Cardiac muscle cell (in vitro differentiated cells and primary cell): ENCODE results near the gene STAB1. TPM values are rescaled to one million over a fixed set of nuclear protein-coding genes. Genes with fewer than 3 reads are reported as not detected.

Source experiments
- DNase-seq, 2 donors: peaks; one replicate each; pipeline versions ENCODE4 v3.0.0 to v3.0.0-alpha.2; 2010 to 2017; ENCODE audit warnings: low read depth in 1 of 2, low spot score in 1 of 2
- H3K27ac ChIP-seq: fragments of 200-600 bp; sonication (generic); 2 replicates; pipeline ENCODE4 v1.5.1; 2016
- H3K27me3 ChIP-seq: fragments of 200-600 bp; sonication (generic); 2 replicates; pipeline ENCODE4 v1.6.0; 2016; ENCODE audit warnings: control low read depth
- H3K36me3 ChIP-seq: fragments of 200-600 bp; sonication (generic); 2 replicates; pipeline ENCODE4 v1.5.1; 2016; ENCODE audit warnings: control low read depth
- H3K4me1 ChIP-seq: fragments of 200-600 bp; sonication (generic); 2 replicates; pipeline ENCODE4 v1.8.1; 2017; ENCODE audit warnings: low read depth, mild to moderate bottlenecking, mixed run types
- H3K4me3 ChIP-seq: fragments of 200-600 bp; sonication (generic); 2 replicates; pipeline ENCODE4 v1.5.1; 2016; ENCODE audit warnings: mild to moderate bottlenecking
- H3K9me3 ChIP-seq: fragments of 200-600 bp; sonication (generic); 2 replicates; pipeline ENCODE4 v1.5.1; 2017; ENCODE audit warnings: low read depth, mild to moderate bottlenecking, control low read depth
- polyA plus RNA-seq: library from polyadenylated mRNA; unstranded; fragments of >200 nt; fragmentation: Nextera tagmentation; extraction: Ambion mirVana; gene quantifications from 2 replicates; pipeline ENCODE4 v1.2.1, GENCODE V29; 2016
- total RNA-seq: library from RNA; depleted of rRNA; stranded (reverse); fragments of >200 nt; gene quantifications from 2 replicates; pipeline ENCODE4 v1.2.3, GENCODE V29; 2016
- TF ChIP-seq, protein P1 (sequence below): IDR thresholded peaks from 2 replicates; pipeline ENCODE4 v1.5.1; 2012; ENCODE audit warnings: low read depth, mild to moderate bottlenecking, low read length

The STAB1 gene
- total and polyA plus RNA-seq, 2 experiments from 2014 or later: 2.2 TPM; not detected in 1

GRCh38 chr3:52506266-52506966 lies 11.3 kb downstream of the STAB1 start:
- Histone ChIP-seq H3K27me3 (no peaks in the 10 kb centered on the region), H3K9me3 (no peaks in the 10 kb centered on the region), H3K4me3 (no peak overlapping the region), H3K4me1 (no peaks in the 10 kb centered on the region), H3K36me3 (no peaks in the 10 kb centered on the region), H3K27ac (no peak overlapping the region)
- TF ChIP-seq, protein P1, sequence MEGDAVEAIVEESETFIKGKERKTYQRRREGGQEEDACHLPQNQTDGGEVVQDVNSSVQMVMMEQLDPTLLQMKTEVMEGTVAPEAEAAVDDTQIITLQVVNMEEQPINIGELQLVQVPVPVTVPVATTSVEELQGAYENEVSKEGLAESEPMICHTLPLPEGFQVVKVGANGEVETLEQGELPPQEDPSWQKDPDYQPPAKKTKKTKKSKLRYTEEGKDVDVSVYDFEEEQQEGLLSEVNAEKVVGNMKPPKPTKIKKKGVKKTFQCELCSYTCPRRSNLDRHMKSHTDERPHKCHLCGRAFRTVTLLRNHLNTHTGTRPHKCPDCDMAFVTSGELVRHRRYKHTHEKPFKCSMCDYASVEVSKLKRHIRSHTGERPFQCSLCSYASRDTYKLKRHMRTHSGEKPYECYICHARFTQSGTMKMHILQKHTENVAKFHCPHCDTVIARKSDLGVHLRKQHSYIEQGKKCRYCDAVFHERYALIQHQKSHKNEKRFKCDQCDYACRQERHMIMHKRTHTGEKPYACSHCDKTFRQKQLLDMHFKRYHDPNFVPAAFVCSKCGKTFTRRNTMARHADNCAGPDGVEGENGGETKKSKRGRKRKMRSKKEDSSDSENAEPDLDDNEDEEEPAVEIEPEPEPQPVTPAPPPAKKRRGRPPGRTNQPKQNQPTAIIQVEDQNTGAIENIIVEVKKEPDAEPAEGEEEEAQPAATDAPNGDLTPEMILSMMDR: no peak
- DNase-seq: no peak

DNA sequence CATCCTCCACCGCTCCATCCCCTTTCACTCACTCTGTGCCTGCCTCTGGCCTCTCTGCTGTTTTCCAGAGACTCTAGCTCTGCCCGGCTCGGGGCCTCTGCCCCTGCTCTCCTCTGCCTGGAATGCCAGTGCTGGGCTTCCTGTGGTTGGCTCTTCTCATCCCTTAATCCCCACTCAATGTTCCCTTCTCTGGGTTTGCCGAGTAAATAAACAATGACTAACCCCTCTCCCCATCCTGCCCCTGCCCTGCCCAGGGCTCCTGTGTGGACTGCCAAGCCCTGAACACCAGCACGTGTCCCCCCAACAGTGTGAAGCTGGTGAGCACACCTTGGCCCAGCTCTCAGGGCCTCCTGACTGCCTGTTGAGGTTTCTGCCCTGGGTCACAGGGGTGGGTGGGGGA lies 12.2 kb downstream of the STAB1 start:
- Histone ChIP-seq H3K4me1 (no peaks in the 10 kb centered on the region), H3K36me3 (no peaks in the 10 kb centered on the region), H3K27ac (no peak overlapping the region), H3K4me3 (no peak overlapping the region), H3K27me3 (no peaks in the 10 kb centered on the region), H3K9me3 (no peaks in the 10 kb centered on the region)
- peak in 1 of 2 donors; percentile 27 for DNase-seq
- TF ChIP-seq, protein P1: no peak

- H3K36me3 ChIP-seq: no peaks in the 10 kb centered on the region
- DNase-seq: no peak
These were observed 14.7 kb downstream of the STAB1 start for GRCh38 chr3:52509753-52510328.

DNA sequence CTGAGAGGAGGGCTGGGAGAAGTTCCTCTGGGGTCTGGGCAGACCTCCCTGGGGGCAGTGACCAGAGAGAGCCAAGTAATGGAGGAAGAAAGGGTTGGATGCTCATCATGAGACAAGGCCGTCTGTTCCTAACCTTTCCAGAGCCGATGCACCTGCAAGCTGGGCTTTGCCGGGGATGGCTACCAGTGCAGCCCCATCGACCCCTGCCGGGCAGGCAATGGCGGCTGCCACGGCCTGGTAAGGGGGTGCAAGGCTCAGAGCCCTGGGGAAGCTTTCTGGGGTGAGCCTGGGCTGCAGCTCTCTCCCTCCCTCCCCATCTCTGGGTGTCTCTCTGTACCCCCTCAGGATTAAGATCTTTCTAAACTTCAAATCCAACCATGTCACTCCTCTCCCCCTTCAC lies 16.4 kb downstream of the STAB1 start:
- H3K36me3 ChIP-seq: no peaks in the 10 kb centered on the region
- H3K9me3 ChIP-seq: no peaks in the 10 kb centered on the region
- no peaks in the 10 kb centered on the region for H3K27me3 ChIP-seq
- H3K4me1 ChIP-seq: no peaks in the 10 kb centered on the region
- no peak for DNase-seq
- TF ChIP-seq, protein P1: no peak
- no peak overlapping the region for H3K4me3 ChIP-seq
- H3K27ac ChIP-seq: no peak overlapping the region

More at GRCh38 chr3:52509753-52510328, 14.7 kb downstream of the STAB1 start:
- H3K27ac ChIP-seq: no peak overlapping the region
- H3K9me3 ChIP-seq: no peaks in the 10 kb centered on the region
- no peaks in the 10 kb centered on the region for H3K27me3 ChIP-seq
- TF ChIP-seq, protein P1: no peak
- H3K4me1 ChIP-seq: no peaks in the 10 kb centered on the region
- no peak overlapping the region for H3K4me3 ChIP-seq

- no peaks in the 10 kb centered on the region for H3K36me3 ChIP-seq
- no peak overlapping the region for H3K27ac ChIP-seq
- no peaks in the 10 kb centered on the region for H3K4me1 ChIP-seq
- H3K9me3 ChIP-seq: no peaks in the 10 kb centered on the region
- no peaks in the 10 kb centered on the region for H3K27me3 ChIP-seq
- TF ChIP-seq, protein P1: no peak
- H3K4me3 ChIP-seq: no peak overlapping the region
- DNase-seq: no peak
These were observed 17.0 kb downstream of the STAB1 start for GRCh38 chr3:52512105-52512504.
